HCT116 (cell line): ENCODE data around the gene HOXA1. TPM values are rescaled to one million over a fixed set of nuclear protein-coding genes. Genes with fewer than 3 reads are reported as not detected.

Source experiments
- ATAC-seq: fragments of 200-7000 bp; cut with Tn5 transposase; 2 replicates; pipeline ENCODE4 v1.9.1; 2020; ENCODE audit warnings: mild to moderate bottlenecking, moderate library complexity
- BruUV-seq: library from RNA; stranded (reverse); fragments of 400-500 nt; replicated peaks from 2 replicates; lab custom pipeline; 2021; lab: Mats Ljungman, UMichigan
- CTCF ChIA-PET: fragments of 300-600 bp; sonication (Branson Sonifier 250); formaldehyde crosslinking; loops from one replicate; lab custom pipeline; 2021; ENCODE audit warnings: antibody characterized with exemption; lab: Charles Lee
- POLR2A ChIA-PET: fragments of 300-600, 350-600 bp; sonication (Branson Sonifier 250); formaldehyde crosslinking; loops from one replicate; lab custom pipeline; 2021; ENCODE audit warnings: antibody characterized with exemption; lab: Charles Lee
- RAD21 ChIA-PET, 2 experiments: fragments of 300-600 bp; sonication (Branson Sonifier 250); formaldehyde crosslinking; loops; one replicate each; lab custom pipeline; 2023; ENCODE audit warnings: low total read pairs in 2 of 2; ENCODE audit not compliant: uncharacterized antibody in 2 of 2, unreplicated experiment in 2 of 2, low non-redundant PET in 1 of 2; lab: Charles Lee
- DNase-seq: peaks from one replicate; pipeline ENCODE4 v3.0.0-alpha.2; 2010; ENCODE audit warnings: low read depth, low spot score
- H2AFZ ChIP-seq: fragments of 200-600 bp; shearing (Covaris generic), sonication (generic); 2 replicates; pipeline ENCODE4 v1.6.1; 2017; ENCODE audit warnings: low read depth, mixed run types, mixed read lengths, antibody characterized with exemption, low read length; ENCODE audit not compliant: poor library complexity, severe bottlenecking
- H3K27ac ChIP-seq: 2 replicates; pipeline ENCODE4 v1.5.1; 2012; ENCODE audit warnings: low read depth, low read length
- H3K27me3 ChIP-seq: fragments of 200-600 bp; sonication (generic); 2 replicates; pipeline ENCODE4 v1.6.1; 2016; ENCODE audit warnings: mixed run types, low read length, mixed read lengths; ENCODE audit not compliant: insufficient read depth
- H3K36me3 ChIP-seq, 2 experiments: fragments of 200-500 bp in 1 of 2; fragments of 200-600 bp in 1 of 2; sonication (Bioruptor generic) in 1 of 2; sonication (generic) in 1 of 2; 2 replicates each; pipeline versions ENCODE4 v1.5.1 to v1.6.1; 2014 to 2016; ENCODE audit warnings: low read length in 2 of 2, inconsistent platforms in 1 of 2, mixed read lengths in 1 of 2, mixed run types in 1 of 2; ENCODE audit not compliant: insufficient read depth in 2 of 2, control insufficient read depth in 1 of 2
- H3K4me1 ChIP-seq, 2 experiments: fragments of 200-600 bp in 1 of 2; sonication (generic) in 1 of 2; 2 replicates each; pipeline versions ENCODE4 v1.5.1 to v1.6.1; 2012 to 2017; ENCODE audit warnings: low read length in 2 of 2, inconsistent platforms in 1 of 2, mild to moderate bottlenecking in 1 of 2, mixed read lengths in 1 of 2, mixed run types in 1 of 2, moderate library complexity in 1 of 2; ENCODE audit not compliant: insufficient read depth in 2 of 2, control insufficient read depth in 1 of 2
- H3K4me2 ChIP-seq: fragments of 200-600 bp; sonication (generic); 2 replicates; pipeline ENCODE4 v1.6.1; 2017; ENCODE audit warnings: mixed run types, low read length, mixed read lengths
- H3K4me3 ChIP-seq, 2 experiments: fragments of 200-600 bp in 1 of 2; sonication (generic) in 1 of 2; replicated peaks in 1 of 2; 2 replicates each; pipeline ENCODE4 v1.5.1; 2011 to 2016; ENCODE audit warnings: low read length in 2 of 2, control low read depth in 1 of 2, low read depth in 1 of 2, mild to moderate bottlenecking in 1 of 2, mixed read lengths in 1 of 2, mixed run types in 1 of 2
- H3K79me2 ChIP-seq: fragments of 200-600 bp; sonication (generic); 2 replicates; pipeline ENCODE4 v1.6.1; 2017; ENCODE audit warnings: mild to moderate bottlenecking, mixed run types, low read length, moderate library complexity, mixed read lengths; ENCODE audit not compliant: insufficient read depth
- H3K9ac ChIP-seq: fragments of 200-600 bp; sonication (generic); 2 replicates; pipeline ENCODE4 v1.6.1; 2016; ENCODE audit warnings: low read length, mixed read lengths
- H3K9me2 ChIP-seq: fragments of 200-600 bp; sonication (generic), shearing (Covaris generic); 2 replicates; pipeline ENCODE4 v1.6.1; 2017; ENCODE audit warnings: mixed run types, mild to moderate bottlenecking, moderate library complexity; ENCODE audit not compliant: insufficient read depth
- H3K9me3 ChIP-seq, 2 experiments: fragments of 200-500 bp in 1 of 2; fragments of 200-600 bp in 1 of 2; sonication (Bioruptor generic) in 1 of 2; sonication (generic) in 1 of 2; 2 replicates each; pipeline ENCODE4 v1.6.1; 2014 to 2017; ENCODE audit warnings: low read length in 2 of 2, mixed read lengths in 2 of 2, inconsistent platforms in 1 of 2, low read depth in 1 of 2, mild to moderate bottlenecking in 1 of 2, mixed run types in 1 of 2, moderate library complexity in 1 of 2; ENCODE audit not compliant: control insufficient read depth in 1 of 2, insufficient read depth in 1 of 2
- H4K20me1 ChIP-seq: fragments of 200-600 bp; sonication (generic), shearing (Covaris generic); 2 replicates; pipeline ENCODE4 v1.6.1; 2017; ENCODE audit warnings: mixed run types, mild to moderate bottlenecking, moderate library complexity; ENCODE audit not compliant: insufficient read depth
- CBX3 ChIP-seq: IDR thresholded peaks from 2 replicates; pipeline ENCODE4 v1.6.1; 2012; ENCODE audit warnings: low read depth
- ELF1 ChIP-seq: IDR thresholded peaks from 2 replicates; pipeline ENCODE4 v1.6.1; 2012; ENCODE audit warnings: low read depth, borderline replicate concordance
- EZH2 ChIP-seq: fragments of 200-600 bp; sonication (generic); IDR thresholded peaks from 2 replicates; pipeline ENCODE4 v1.6.1; 2017; ENCODE audit warnings: antibody characterized with exemption, mixed run types
- EZH2phosphoT487 ChIP-seq: fragments of 200-600 bp; IDR thresholded peaks from 2 replicates; pipeline ENCODE4 v1.6.1; 2018; ENCODE audit warnings: antibody characterized with exemption, borderline replicate concordance
- FOSL1 ChIP-seq: IDR thresholded peaks from 2 replicates; pipeline ENCODE4 v1.6.1; 2012; ENCODE audit warnings: low read depth
- POLR2A ChIP-seq: IDR thresholded peaks from 2 replicates; pipeline ENCODE4 v1.7.0; 2011; ENCODE audit warnings: borderline replicate concordance; ENCODE audit not compliant: insufficient read depth, insufficient read length; ENCODE audit errors: extremely low read depth
- POLR2AphosphoS5 ChIP-seq: IDR thresholded peaks from 2 replicates; pipeline ENCODE4 v1.6.1; 2011; ENCODE audit warnings: mild to moderate bottlenecking, low read depth, low read length, moderate library complexity
- SIN3A ChIP-seq: IDR thresholded peaks from 2 replicates; pipeline ENCODE4 v1.6.1; 2012; ENCODE audit warnings: low read depth
- TCF7L2 ChIP-seq: IDR thresholded peaks from 2 replicates; pipeline ENCODE4 v1.7.0; 2011; ENCODE audit warnings: borderline replicate concordance, inconsistent platforms; ENCODE audit not compliant: insufficient read depth, insufficient read length; ENCODE audit errors: extremely low read depth
- ZFX ChIP-seq: fragments of 450-650 bp; IDR thresholded peaks from 2 replicates; pipeline ENCODE4 v1.6.1; 2017
- ZNF274 ChIP-seq: fragments of 200-500 bp; sonication (Bioruptor generic); IDR thresholded peaks from 2 replicates; pipeline ENCODE4 v1.6.1; 2014; ENCODE audit warnings: mild to moderate bottlenecking, low read depth, low read length, inconsistent platforms
- intact Hi-C: fragments of 100-400 bp; cut with micrococcal nuclease; formaldehyde crosslinking; loops from 2 replicates; pipeline ENCODE4 v1.10.0; 2022
- total RNA-seq: library from RNA; stranded (reverse); gene quantifications from one replicate; pipeline ENCODE4 v1.2.1, GENCODE V29; 2021; ENCODE audit not compliant: unreplicated experiment
- TF ChIP-seq, protein P1 (sequence below): IDR thresholded peaks from 2 replicates; pipeline ENCODE4 v1.6.1; 2011; ENCODE audit warnings: mild to moderate bottlenecking, low read length, moderate library complexity; ENCODE audit not compliant: insufficient replicate concordance; ENCODE audit errors: extremely low read depth
- TF ChIP-seq, protein P2 (sequence below), 3 experiments: fragments of 200-600 bp in 1 of 3; sonication (generic) in 1 of 3; IDR thresholded peaks in 2 of 3; conservative IDR thresholded peaks in 1 of 3; 2 replicates each; pipeline ENCODE4 v1.5.1; 2012 to 2017; ENCODE audit warnings: low read depth in 2 of 3, low read length in 2 of 3, antibody characterized with exemption in 1 of 3, borderline replicate concordance in 1 of 3, control low read depth in 1 of 3, mild to moderate bottlenecking in 1 of 3, mixed read lengths in 1 of 3, mixed run types in 1 of 3, moderate library complexity in 1 of 3; ENCODE audit not compliant: insufficient read depth in 1 of 3
- TF ChIP-seq, protein P3 (sequence below): IDR thresholded peaks from 2 replicates; pipeline ENCODE4 v1.6.1; 2012

Gene HOXA1
- total RNA-seq, 1 experiment from 2014 or later: 2.8 TPM

- TF ChIP-seq POLR2A (no peak), ZNF274 (no peak), TCF7L2 (no peak), EZH2 (no peak), FOSL1 (no peak)
- TF ChIP-seq, protein P1, sequence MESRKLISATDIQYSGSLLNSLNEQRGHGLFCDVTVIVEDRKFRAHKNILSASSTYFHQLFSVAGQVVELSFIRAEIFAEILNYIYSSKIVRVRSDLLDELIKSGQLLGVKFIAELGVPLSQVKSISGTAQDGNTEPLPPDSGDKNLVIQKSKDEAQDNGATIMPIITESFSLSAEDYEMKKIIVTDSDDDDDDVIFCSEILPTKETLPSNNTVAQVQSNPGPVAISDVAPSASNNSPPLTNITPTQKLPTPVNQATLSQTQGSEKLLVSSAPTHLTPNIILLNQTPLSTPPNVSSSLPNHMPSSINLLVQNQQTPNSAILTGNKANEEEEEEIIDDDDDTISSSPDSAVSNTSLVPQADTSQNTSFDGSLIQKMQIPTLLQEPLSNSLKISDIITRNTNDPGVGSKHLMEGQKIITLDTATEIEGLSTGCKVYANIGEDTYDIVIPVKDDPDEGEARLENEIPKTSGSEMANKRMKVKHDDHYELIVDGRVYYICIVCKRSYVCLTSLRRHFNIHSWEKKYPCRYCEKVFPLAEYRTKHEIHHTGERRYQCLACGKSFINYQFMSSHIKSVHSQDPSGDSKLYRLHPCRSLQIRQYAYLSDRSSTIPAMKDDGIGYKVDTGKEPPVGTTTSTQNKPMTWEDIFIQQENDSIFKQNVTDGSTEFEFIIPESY: no peak
- TF ChIP-seq, protein P2, sequence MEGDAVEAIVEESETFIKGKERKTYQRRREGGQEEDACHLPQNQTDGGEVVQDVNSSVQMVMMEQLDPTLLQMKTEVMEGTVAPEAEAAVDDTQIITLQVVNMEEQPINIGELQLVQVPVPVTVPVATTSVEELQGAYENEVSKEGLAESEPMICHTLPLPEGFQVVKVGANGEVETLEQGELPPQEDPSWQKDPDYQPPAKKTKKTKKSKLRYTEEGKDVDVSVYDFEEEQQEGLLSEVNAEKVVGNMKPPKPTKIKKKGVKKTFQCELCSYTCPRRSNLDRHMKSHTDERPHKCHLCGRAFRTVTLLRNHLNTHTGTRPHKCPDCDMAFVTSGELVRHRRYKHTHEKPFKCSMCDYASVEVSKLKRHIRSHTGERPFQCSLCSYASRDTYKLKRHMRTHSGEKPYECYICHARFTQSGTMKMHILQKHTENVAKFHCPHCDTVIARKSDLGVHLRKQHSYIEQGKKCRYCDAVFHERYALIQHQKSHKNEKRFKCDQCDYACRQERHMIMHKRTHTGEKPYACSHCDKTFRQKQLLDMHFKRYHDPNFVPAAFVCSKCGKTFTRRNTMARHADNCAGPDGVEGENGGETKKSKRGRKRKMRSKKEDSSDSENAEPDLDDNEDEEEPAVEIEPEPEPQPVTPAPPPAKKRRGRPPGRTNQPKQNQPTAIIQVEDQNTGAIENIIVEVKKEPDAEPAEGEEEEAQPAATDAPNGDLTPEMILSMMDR (IDR thresholded peaks at IDR 0.05 in 2 of 3, conservative IDR thresholded peaks at IDR 0.05 in 1 of 3; ENCODE audit: borderline replicate concordance in 1 of 3, insufficient read depth in 1 of 3, low read depth in 2 of 3, low read length in 2 of 3): no peak
- TF ChIP-seq, all 23 proteins: peak for 0
Measured at GRCh38 chr7:27142580-27143022, 46.8 kb upstream of the HOXA1 start (continued).

GRCh38 chr7:27141923-27142579, 46.3 kb upstream of the HOXA1 start:
- Histone ChIP-seq H3K27me3 (no peaks in the 10 kb centered on the region), H3K27ac (no peak overlapping the region), H3K36me3 (peaks cover 8 to 12% of the 10 kb centered on the region in 2 experiments; a peak in 3 of 4 replicates), H2AFZ (no peak overlapping the region), H3K9me3 (no peaks in the 10 kb centered on the region), H3K4me1 (peaks cover 3 to 14% of the 10 kb centered on the region in 2 experiments; a peak in 3 of 4 replicates), H4K20me1 (no peaks in the 10 kb centered on the region), H3K9me2 (no peaks in the 10 kb centered on the region), H3K4me2 (no peak overlapping the region), H3K79me2 (peaks cover 1% of the 10 kb centered on the region; the same call in 1 of the 2 replicates), H3K4me3 (no peak overlapping the region), H3K9ac (no peak overlapping the region)
- DNase-seq (no peak), ATAC-seq (no peak)
- POLR2A ChIA-PET: interaction anchor here (0.7 kb wide), 1 partner anchor 8 kb away, joined by 3 read pairs; no protein-coding TSS in a partner anchor
- BruUV-seq: no TSS peak
- intact Hi-C loops: no loop called here
- RAD21 ChIA-PET: no interaction called here
- CTCF ChIA-PET: no interaction called here
- no peak for TF ChIP-seq EZH2phosphoT487
- no peak for TF ChIP-seq POLR2AphosphoS5
- TF ChIP-seq ELF1: no peak
- no peak for TF ChIP-seq CBX3
- TF ChIP-seq, protein P2 (IDR thresholded peaks at IDR 0.05 in 2 of 3, conservative IDR thresholded peaks at IDR 0.05 in 1 of 3; ENCODE audit: borderline replicate concordance in 1 of 3, insufficient read depth in 1 of 3, low read depth in 2 of 3, low read length in 2 of 3): no peak
- TF ChIP-seq, protein P3, sequence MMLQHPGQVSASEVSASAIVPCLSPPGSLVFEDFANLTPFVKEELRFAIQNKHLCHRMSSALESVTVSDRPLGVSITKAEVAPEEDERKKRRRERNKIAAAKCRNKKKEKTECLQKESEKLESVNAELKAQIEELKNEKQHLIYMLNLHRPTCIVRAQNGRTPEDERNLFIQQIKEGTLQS: no peak
- TF ChIP-seq FOSL1: no peak
- no peak for TF ChIP-seq SIN3A
- no peak for TF ChIP-seq ZFX
